NCI-H774 (cell line): ENCODE measurements around the gene KIF21B.
"Not testable (repeated sequence)": the region's sequence is repeated elsewhere in the genome, so short reads cannot be mapped to it uniquely, and the experiment has no call there.

Source experiments
- DNase-seq: peaks from one replicate; lab custom pipeline; 2025; lab: John Stamatoyannopoulos, UW

KIF21B gene

GRCh38 chr1:200938955-200939354 is 84.6 kb downstream of the KIF21B start:
- no peak for DNase-seq

GRCh38 chr1:200935286-200935962 is 88.1 kb downstream of the KIF21B start:
- DNase-seq, result not testable (repeated sequence)

- no peak for DNase-seq
These were observed 88.8 kb downstream of the KIF21B start for GRCh38 chr1:200934676-200935245.

GRCh38 chr1:200931776-200932175 is 91.7 kb downstream of the KIF21B start:
- no peak for DNase-seq

- DNase-seq, result not testable (repeated sequence)
These were observed 93.2 kb downstream of the KIF21B start for GRCh38 chr1:200930285-200930684.

GRCh38 chr1:200929530-200930278 is 93.8 kb downstream of the KIF21B start:
- no peak for DNase-seq

GRCh38 chr1:200925831-200926230 is 97.7 kb downstream of the KIF21B start:
- no peak for DNase-seq

- DNase-seq, result no peak
These were observed 99.9 kb downstream of the KIF21B start for GRCh38 chr1:200923601-200924000.

GRCh38 chr1:200922406-200922805 is 101.1 kb downstream of the KIF21B start:
- no peak for DNase-seq

- no peak for DNase-seq
These were observed 101.9 kb downstream of the KIF21B start for GRCh38 chr1:200921571-200922110.
